ENCODE measurements around the gene PRR5L.

The PRR5L gene

DNA sequence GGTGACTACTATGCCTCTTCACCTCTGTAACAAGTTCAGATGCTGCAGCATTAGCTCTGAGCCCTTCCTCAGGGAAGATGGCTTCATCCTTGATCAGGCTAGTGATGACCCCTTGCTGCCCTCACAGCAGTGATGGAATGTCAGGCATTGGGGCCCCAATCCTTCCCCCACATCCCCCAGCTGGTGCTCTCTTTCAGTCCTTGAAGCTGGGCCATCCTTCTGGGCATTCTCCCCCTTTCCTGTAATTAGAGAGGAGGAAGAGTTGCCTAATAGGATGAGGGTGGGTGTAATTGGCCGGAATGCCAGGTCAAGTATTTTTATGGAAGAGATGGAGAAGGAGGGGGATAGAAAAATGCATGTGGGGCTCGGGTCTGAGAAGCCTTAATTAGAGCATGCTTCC is 151.4 kb downstream of the PRR5L start:
- no peak for DNase-seq

DNA sequence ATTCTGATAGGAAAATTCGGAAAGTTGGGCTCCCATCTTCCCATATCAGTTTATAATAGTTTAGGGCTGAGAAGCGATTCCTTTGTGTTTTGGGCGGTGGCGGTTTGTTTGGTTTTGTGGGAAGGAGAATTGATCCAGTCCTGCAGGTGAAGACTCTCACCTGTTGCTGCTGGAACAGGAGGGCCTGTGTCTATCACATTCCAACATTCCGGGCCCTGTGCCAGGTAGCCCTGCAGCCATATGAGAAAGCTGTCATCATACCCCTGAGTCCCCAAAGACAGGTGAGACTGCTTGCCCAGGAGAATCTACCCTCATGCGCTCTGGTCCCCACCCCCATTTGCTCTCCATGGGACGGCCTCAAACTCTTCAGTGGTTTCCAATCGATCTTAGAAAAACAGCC is 151.9 kb downstream of the PRR5L start:
- no peak for DNase-seq

DNA sequence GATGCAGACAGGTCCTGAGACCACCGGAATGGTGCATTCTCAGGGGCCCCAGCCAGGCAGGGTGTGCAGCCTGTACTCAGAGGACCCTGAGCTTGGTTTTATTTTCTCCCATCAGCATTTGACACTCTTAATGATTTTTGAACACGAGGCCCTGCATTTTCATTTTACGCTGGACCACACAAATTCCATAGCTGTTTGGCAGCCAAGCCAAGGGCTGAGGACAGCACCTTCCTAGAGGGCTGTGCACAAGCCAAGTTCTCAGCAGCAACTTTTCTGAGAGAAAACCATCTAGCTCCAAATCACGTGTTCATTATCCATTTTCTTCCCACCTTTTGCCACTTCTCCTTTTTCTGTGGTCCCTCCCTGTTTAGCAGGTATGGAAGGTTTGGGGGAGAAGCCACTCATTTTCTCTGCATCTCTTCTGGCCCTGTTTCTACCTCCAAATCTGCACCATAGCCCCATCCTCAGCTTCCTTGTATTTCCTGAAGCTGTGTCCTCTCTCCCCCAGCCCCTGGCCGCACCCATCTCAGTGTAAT is 153.5 kb downstream of the PRR5L start:
- no peak for DNase-seq

DNA sequence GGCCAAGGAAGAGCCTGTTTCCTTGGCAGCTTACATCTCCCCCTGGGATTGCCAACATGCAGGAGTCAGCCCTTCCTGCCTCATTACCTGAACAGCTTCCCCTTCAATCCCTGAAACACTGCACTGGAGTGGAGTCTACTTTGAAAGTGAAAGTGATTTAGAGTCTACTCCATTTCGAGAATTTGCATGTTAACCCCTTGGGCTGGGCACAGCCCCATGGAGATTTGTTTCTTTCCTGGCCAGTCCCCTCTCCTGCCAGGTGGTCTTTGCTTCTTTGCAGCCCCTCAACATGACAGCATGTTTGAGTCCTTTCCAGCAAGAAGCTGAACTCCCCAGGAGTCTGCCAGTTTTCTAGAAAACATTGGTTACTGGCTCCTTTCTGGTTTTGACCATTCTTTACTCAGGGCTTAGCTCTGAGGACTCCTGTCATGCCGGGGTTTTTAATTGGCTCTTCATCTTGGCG is 154.1 kb downstream of the PRR5L start:
- no peak for DNase-seq

DNA sequence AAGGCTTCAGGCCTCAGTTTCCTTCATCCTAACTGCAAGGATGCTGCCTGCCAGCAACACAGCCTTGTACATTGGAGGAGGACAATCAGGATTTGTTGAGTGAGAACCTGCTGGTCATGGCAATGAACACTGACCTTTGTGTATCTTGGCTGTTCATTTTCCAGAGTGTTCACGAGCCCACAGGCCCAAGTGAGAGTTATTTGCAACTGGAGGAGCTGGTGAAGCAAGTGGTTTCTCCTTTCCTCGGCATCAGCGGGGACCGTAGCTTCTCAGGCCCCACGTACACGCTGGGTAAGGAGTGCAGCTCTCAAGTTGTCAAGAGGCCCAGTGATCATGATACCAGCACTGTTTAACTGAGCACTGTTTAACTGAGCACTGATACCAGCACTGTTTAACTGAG is 155.0 kb downstream of the PRR5L start:
- DNase-seq: no peak

DNA sequence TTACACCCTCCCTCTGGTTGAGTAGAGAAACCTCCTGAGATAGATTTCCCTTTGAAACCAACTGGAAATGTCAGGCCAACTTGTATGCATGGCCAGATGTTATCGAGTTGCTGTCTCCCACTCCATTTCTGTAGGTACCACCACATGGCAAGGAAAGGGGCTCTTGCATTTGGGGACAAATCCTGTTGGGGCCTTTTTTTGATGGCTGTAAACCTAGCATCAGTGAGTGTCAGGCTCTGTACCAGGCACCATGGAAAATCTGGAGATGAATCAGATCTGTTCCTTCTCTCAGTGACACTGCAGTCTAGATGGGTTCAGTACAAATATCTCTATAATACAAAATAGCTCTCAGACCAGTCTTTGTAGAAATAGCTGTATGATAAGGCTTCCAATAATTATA is 155.6 kb downstream of the PRR5L start:
- DNase-seq: no peak

DNA sequence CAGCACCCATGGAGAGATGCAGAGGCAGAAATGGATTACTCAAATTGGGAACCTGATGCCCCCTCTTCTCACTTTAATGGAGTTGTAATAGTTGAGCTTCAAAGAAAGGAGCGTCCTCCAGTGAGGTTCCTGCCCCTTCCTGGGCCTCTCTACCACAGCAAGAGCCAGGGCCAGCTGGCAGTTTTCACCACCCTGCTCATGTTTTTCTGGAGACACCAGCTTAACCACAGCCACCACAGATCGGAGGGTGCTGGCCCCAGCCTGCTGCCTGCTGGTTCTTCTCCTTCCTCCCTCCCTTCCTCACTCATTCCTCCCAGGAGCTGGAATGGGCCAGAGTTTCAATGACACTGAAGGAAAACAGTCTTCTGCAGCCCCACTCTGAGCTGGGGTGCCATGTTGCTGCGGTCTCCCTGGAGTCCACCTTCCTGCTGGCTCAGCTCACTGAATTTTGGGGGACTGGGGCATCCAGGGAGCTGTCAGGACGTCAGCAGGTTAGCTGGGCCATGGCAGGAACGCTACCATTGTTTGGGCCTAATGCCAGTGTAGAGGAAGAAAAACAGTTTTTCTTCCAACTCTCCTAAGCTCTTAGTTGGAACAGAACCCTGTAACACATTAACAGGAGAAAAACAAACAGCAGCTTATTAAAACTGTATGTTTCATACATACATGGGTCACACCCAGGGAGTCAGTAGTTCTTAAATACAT is 156.3 kb downstream of the PRR5L start:
- peak; percentile 10 for DNase-seq

DNA sequence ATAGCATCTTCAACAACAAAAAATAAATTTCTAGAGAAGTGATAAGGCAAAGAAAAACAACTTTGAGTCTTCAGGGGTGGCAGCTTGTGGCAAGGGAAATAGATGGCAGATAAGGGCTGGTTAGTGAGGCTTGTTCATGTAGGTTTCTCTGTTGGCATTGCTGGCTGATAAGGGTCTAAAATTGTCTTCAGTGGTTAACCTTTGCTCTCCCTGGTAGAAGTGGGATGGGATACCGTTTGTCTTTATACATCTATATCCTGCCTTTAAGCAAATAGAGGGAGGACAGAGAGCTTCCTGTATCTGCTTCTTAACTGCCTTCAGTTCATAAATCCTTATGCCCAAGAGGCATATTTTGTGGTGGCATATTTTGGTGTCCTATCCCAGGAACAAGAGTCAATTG is 156.9 kb downstream of the PRR5L start:
- DNase-seq: no peak

DNA sequence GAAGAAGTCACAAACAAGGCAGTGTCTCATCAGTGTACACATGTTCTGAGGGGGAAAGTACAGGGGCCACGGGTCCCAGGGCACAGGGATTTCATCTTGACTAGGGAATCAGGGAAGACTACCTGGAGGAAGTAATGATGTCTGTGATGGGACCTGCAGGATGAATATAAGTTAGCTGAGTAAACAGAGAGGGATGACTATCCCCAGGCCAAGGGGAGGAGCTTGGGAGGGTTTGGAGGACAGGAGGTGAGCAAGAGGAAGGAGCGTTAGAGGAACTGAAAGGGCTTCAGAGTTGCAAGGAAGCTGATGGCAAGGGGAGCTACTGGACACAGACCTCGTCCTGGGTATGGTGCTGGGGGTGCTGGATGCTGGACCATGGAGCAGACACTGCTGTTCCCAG is 157.6 kb downstream of the PRR5L start:
- DNase-seq: no peak

DNA sequence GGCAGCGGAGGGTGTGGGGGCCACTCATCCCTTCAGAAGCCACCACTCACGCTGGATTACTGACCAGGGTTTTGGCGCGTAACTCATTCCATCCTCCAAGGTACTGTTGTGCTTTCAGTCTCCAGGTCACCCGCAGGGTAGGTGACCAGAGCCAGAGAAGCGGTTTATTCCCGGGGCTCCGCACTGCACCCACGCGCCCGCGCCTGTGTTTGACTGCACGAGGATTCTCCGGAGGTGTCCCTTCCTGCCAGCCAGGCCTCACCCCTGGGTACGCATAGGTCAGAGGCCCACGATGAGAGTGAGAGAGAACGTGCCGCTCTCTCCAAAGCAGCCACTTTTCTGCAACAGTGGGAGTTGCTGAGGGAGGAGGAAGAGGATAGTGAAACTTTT is 158.5 kb downstream of the PRR5L start:
- DNase-seq: no peak

DNA sequence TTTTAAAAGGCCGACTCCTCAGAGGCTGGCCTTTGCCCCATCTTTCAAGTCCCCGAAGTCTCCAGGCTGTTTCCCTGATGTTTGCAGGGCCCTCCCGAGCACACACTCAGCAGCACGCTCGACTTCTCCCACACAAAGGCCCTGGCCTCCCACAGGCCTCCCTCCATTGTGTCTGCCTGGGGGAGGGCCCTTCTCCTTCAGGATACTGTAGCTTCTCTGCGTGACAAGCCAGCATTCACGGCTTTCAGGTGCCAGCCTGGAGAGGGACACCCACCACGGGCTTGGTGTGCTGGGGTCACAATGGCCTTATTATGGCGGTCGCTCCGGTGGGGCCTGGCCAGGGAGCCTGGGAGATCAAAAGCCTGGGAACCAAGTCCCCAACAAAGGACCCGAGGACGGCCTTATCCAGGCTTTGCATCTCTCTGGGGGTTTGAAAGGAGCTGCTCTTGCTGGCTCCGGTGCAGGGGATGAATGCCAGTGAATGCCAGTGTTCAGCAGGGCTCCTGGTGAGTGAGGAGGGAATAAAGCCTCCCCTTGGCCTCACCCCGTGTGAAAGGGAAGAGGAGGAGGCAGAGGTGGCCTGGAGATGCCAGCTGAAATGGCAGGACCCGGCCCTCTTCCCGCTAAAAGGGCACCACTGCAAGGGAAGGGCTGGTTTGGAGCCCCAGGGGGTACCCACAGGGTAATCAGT is 159.0 kb downstream of the PRR5L start:
- no peak for DNase-seq

DNA sequence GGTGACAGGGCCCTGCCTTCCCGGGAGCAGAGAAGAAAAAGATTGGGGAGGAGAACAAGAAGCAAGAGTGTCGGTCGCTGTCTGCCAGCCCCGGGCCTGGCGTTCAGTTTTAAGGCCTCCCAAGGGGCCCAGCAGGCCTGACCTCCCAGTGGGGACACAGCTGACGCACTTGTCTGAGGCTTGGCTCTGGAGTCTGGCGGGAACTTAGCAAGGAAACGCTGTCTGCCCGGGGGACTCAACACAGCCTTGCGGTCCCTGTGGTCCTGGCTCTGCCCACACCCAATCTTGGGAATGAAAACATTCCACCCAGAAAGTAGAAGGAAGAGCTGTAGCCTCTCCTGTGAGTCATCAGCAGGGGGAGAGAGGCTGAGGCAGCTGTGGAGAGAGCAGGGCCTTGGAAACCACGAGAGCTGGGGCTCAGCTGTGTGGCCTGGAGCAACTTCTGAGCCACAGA is 159.6 kb downstream of the PRR5L start:
- DNase-seq: no peak

DNA sequence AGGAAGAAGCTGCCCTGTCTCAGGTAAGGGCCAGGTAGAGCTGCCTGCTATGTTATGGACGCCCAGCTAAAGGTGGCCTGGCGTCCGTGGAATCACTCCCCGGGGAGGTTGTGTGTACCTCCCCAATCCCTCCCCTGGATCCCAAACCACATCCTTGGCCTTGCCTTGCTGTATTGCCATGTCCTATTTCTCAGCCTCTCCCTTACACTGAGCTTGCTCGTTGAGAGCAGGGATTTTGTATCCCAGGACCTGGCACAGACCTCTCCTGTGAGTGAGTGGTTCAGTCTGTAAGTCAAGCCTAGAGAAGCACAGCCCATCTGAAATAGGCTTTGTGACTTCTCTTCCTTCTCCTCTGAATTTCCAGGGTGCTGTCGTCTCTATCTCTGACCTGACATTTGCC is 160.1 kb downstream of the PRR5L start:
- no peak for DNase-seq

DNA sequence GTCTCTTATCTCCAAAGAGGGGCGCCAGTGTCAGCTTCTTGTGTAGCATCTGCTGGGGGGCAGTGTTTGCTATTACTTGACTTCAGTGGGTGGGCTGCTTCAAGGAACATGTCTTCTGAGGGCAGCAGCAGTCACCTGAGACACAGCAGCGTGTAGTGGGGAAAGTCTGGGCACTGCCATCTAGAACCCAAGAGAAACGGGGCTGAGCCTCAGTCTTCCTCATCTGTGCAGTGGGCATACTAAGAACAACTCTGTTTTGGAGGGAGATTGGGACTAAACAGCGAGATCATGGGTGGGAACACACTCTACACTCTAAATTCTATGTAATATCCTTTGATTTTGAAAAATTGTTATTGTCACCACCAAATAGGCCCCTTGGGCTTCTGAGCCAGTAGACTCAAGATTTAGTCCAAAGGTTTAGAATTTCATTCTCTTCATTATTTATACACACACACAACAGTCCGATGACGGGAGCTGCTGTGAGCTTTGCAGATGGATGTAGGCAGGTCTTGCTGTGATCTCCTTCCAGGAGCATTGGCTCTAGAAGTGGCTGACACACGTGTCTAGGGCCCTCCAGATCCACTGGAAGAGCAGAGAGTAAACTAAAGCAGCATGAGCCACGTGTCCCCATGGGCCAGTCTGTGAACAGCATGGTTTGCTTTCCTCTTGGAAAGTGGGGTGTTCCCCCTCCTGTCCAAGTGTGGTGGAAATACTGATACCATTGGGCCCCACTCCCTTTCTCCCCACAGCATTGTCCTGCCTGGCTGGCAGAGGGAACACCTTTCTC is 162.2 kb downstream of the PRR5L start:
- no peak for DNase-seq

DNA sequence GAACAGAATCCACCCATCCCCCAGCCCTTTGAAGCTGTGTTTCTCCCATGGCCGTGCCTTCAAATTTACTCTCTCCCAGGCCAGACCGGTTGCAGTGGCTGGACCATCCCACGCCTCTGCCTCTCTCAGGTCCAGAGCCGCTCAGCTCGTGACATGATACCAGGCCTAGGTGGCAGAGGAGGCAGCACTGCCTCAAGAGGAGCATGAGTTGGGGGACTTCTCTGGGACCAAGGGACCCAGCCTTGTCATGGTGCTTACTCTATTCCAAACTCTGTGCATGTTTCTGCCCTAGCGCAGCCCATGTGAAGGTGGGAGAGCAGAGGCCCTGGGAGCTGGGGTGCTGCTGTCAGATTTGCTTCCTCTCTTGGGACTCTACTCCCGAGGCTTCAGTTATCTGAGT is 163.0 kb downstream of the PRR5L start:
- DNase-seq: no peak

DNA sequence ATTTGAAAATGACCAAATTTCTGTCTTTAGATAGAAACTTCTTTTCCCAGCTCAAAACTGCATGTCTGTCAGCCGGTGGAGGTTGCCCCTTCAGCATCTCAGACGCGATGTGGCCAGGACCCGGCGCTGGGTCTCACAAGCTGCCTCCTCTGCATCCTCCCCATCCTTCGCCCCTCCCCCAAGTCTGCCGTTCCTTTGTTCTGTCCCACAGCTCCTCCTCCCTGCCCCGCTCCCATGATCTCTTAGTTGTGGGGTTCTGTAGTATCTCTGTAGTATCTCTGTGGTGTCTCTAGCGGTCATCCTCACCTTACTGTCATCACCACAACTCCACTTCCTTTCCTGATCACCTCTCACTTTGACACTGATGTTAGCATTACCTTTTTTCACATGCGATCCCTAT is 164.1 kb downstream of the PRR5L start:
- no peak for DNase-seq

DNA sequence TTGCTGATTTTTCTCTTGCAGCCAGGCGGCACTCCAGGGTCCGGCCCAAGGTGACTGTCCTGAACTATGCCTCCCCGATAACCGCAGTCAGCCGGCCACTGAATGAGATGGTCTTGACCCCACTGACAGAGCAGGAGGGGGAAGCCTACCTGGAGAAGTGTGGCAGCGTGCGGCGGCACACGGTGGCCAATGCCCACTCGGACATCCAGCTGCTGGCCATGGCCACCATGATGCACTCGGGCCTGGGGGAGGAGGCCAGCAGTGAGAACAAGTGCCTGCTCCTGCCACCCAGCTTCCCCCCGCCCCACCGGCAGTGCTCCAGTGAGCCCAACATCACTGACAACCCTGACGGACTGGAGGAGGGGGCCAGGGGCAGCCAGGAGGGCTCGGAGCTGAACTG is 166.2 kb downstream of the PRR5L start:
- DNase-seq: no peak

DNA sequence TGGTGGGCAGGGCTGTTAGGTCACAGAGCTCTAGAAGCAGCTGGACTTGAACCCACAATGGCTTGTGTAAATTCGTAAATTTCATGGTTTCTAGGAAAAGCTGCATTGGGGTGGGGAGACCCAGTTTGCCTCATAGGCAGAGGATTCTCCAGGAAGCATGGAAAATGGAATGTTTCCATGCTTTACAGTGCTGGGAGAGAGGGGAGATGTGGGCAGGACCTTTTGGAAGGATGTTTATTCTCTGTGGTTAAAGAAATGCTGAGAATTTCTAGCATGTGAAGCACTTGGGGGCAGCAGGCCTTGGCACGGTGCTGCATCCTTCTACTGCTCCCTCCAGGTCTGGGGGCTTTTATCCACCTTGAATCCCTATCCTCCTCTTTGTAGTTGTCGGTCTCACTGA is 167.7 kb downstream of the PRR5L start:
- no peak for DNase-seq

DNA sequence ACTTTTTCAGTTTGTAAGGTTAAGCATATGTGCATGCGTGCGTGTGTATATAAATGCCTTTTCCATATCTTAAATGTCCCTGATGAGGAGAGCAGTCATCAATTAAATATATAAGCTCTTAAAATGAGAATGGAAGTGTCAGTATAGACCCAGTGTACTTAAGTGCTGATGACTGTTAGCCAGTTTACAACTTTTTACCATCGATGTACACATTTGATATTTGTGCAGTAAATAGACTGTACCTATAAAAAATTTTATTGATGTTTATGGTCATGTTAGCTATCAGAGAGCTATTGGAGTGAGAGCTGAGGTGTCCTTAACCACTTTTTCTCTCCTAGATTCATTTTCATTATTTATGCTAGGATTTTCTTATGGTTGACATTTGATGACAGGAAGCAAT is 168.6 kb downstream of the PRR5L start:
- DNase-seq: no peak

DNA sequence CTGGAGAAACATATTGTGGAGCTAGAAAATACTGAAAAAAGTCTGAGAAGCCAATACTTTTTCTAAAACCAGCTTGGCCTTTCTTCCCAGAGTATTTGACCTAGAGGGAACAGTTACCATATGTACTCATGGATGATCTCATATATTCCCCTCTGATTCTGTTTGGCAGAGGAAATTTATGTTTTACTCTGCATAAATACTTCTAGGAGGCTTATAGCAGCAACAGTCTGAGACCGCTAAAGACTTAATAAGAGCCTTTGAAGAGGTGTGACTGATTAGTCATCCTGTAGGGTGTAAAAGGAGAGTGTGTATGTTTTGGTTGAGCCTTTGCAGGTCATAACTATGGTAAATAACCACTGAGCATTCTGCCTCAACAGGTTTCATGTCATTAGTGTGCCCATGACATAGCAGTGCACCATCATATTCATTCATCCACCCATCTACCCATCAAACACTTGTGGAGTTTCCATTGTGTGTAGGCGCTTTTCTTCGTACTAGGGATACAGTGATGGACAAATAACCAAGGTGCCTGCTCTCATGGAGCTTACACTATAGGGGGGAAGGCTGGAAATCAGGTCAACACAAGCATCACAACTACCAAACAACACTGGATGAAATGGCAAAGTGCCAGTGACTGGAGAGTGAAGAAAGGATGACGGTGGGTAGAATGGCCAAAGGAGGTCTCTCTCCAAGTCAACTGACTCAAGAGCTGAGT is 169.5 kb downstream of the PRR5L start:
- DNase-seq: no peak

DNA sequence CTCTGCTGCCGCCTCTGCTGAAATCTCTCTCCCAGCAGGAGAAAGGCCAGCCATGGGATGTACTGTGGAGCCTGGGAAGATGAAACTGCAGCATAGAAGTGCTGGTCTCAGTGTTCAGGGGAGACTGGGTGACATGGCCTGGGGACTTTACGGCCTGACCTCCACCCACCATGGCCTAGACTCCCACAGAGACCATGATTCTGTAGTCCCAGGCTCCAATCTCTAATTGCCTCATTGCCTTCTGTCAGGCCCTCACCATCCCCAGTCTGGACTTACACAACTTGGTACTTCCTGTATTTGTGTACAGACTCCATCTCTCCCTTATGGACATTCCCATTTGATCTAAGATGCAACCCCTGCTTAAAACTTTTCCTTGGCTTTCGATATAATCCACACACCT is 170.9 kb downstream of the PRR5L start:
- no peak for DNase-seq

DNA sequence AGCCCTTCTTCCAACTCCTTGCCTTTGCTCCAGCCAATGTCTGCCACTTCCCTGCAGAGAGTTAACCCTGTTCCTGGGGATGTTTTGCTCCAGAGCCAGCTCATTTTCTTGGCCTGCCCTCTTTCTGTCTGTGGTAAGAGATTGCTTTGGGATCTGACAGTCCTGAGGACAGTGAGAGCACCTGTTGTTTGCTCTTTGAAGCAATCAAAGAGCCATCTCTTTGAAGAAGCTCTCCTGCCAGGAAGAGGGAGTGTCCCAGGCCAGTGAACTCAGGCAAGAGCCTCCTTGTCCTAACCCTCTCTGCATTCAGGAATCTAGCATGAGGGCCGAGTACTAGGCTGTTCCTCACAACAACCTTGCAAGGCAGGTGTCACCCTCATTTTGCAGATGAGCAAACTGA is 171.8 kb downstream of the PRR5L start:
- no peak for DNase-seq

DNA sequence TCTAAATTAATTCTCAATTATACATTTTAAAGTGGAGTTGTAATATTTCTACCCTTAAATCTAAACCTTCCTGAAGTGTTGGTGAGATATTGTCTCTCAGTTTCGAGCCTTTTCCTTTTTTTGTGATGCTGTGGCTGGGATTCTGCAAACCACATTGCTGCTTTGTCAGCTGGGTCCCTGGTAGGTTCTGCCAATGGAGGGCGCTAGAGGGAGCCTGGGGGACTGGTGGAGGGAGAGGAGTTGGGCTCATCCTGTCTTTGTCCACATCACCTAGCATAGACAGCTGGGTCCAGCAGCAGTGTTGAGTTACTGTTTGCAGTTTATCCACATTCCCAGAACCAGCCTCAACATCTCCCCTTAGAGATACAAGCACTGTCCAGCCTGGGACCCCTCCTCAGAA is 173.0 kb downstream of the PRR5L start:
- no peak for DNase-seq
